Hepatocyte (in vitro differentiated cells): ENCODE measurements around the gene TFF1. TPM values are rescaled to one million over a fixed set of nuclear protein-coding genes. Genes with fewer than 3 reads are reported as not detected.

Experiments
- DNase-seq: peaks from one replicate; pipeline ENCODE4 v3.0.0-alpha.2; 2016; ENCODE audit warnings: low spot score
- H2AFZ ChIP-seq: fragments of 200-600 bp; sonication (generic); 2 replicates; pipeline ENCODE4 v1.6.0; 2016; ENCODE audit warnings: antibody characterized with exemption, mild to moderate bottlenecking
- H3K27ac ChIP-seq: fragments of 200-600 bp; sonication (generic); 2 replicates; pipeline ENCODE4 v1.5.1; 2016; ENCODE audit warnings: mild to moderate bottlenecking
- H3K27me3 ChIP-seq: fragments of 200-600 bp; sonication (generic); 2 replicates; pipeline ENCODE4 v1.6.1; 2016
- H3K36me3 ChIP-seq: fragments of 200-600 bp; sonication (generic); replicated peaks from 2 replicates; pipeline ENCODE4 v1.5.1; 2016; ENCODE audit warnings: low read depth; ENCODE audit not compliant: insufficient read depth
- H3K4me1 ChIP-seq: fragments of 200-600 bp; sonication (generic); 2 replicates; pipeline ENCODE4 v1.5.1; 2016; ENCODE audit warnings: mild to moderate bottlenecking, moderate library complexity; ENCODE audit not compliant: insufficient read depth
- H3K4me2 ChIP-seq: fragments of 200-600 bp; sonication (generic); 2 replicates; pipeline ENCODE4 v1.6.0; 2016
- H3K4me3 ChIP-seq: fragments of 200-600 bp; sonication (generic); 2 replicates; pipeline ENCODE4 v1.5.1; 2016; ENCODE audit warnings: mild to moderate bottlenecking
- H3K79me2 ChIP-seq: fragments of 200-600 bp; sonication (generic); 2 replicates; pipeline ENCODE4 v1.6.0; 2017; ENCODE audit warnings: mild to moderate bottlenecking
- H3K9me2 ChIP-seq: fragments of 200-600 bp; sonication (generic); replicated peaks from 2 replicates; pipeline ENCODE4 v1.6.0; 2017; ENCODE audit warnings: mild to moderate bottlenecking; ENCODE audit not compliant: insufficient read depth
- H3K9me3 ChIP-seq: fragments of 200-600 bp; sonication (generic); 2 replicates; pipeline ENCODE4 v1.5.1; 2016; ENCODE audit warnings: low read depth, mild to moderate bottlenecking
- H4K20me1 ChIP-seq: fragments of 200-600 bp; sonication (generic); 2 replicates; pipeline ENCODE4 v1.6.0; 2016; ENCODE audit warnings: mild to moderate bottlenecking; ENCODE audit not compliant: insufficient read depth, poor library complexity, severe bottlenecking
- EZH2 ChIP-seq: fragments of 200-600 bp; sonication (generic); IDR thresholded peaks from 2 replicates; pipeline ENCODE4 v1.6.1; 2016; ENCODE audit warnings: antibody characterized with exemption, mild to moderate bottlenecking, borderline replicate concordance
- EZH2phosphoT487 ChIP-seq: fragments of 200-600 bp; sonication (generic); IDR thresholded peaks from one replicate; pipeline ENCODE4 v1.6.1; 2018; ENCODE audit warnings: antibody characterized with exemption, mild to moderate bottlenecking, low read depth, moderate library complexity; ENCODE audit not compliant: unreplicated experiment, severe bottlenecking
- WGBS: methylation state at CpG from one replicate; pipeline ENCODE4 v1.1.6; 2016; ENCODE audit warnings: low lambda C conversion rate; ENCODE audit errors: missing lambda C conversion rate; 5-methylcytosine and 5-hydroxymethylcytosine counted together
- polyA plus RNA-seq: library from polyadenylated mRNA; unstranded; fragments of >200 nt; fragmentation: Nextera tagmentation; extraction: Ambion mirVana; gene quantifications from 2 replicates; pipeline ENCODE4 v1.2.1, GENCODE V29; 2016
- total RNA-seq: library from RNA; depleted of rRNA; stranded (reverse); fragments of >200 nt; gene quantifications from 2 replicates; pipeline ENCODE4 v1.2.3, GENCODE V29; 2014
- TF ChIP-seq, protein P1 (sequence below): fragments of 200-600 bp; sonication (generic); IDR thresholded peaks from 2 replicates; pipeline ENCODE4 v1.5.1; 2016; ENCODE audit warnings: antibody characterized with exemption, mild to moderate bottlenecking; ENCODE audit not compliant: poor library complexity

TFF1 gene
- total and polyA plus RNA-seq, 2 experiments from 2014 or later, result 57.4 to 140 TPM

DNA sequence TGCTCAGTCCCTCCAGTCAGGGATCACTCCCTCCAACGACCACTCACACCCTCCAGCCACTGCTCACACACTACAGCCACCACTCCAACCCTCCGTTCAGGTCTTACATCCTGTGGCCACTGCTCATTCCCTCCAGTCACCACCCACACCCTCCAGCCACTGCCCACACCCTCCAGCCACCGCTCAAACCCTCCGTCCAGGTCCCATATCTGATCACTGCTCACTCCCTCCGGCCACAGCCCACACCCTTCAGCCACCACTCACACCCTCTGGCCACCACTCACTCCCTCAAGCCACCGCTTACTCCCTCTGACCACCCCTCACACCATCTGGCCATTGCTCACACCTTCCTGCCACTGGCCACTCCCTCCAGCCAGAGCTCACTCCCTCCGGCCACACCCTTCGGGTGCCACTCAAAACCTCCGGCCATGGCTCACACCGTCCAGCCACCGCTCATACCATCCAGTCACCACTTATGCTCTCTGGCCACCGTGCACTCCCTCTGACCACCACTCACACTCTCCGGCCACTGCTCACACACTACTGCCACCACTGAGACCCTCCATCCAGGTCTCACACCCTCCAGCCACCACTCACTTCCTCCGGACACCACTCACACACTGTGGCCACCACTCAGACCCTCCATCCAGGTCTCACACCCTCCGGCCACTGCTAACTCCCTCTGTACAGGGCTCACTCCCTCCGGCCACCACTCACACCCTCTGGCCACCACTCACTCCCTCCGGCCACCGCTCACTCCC is 4.7 kb upstream of the TFF1 start:
- Histone ChIP-seq H3K36me3 (no peaks in the 10 kb centered on the region), H3K9me2 (no peaks in the 10 kb centered on the region), H3K27ac (no peak overlapping the region), H3K4me1 (peaks cover 19% of the 10 kb centered on the region), H2AFZ (no peak overlapping the region), H3K4me2 (no peak overlapping the region), H4K20me1 (no peaks in the 10 kb centered on the region), H3K9me3 (no peaks in the 10 kb centered on the region), H3K4me3 (no peak overlapping the region), H3K79me2 (no peaks in the 10 kb centered on the region), H3K27me3 (no peaks in the 10 kb centered on the region)
- 75% methylated on average over 18 of the region's 18 CpGs for WGBS
- TF ChIP-seq EZH2phosphoT487 (no peak), EZH2 (no peak)
- TF ChIP-seq, protein P1, sequence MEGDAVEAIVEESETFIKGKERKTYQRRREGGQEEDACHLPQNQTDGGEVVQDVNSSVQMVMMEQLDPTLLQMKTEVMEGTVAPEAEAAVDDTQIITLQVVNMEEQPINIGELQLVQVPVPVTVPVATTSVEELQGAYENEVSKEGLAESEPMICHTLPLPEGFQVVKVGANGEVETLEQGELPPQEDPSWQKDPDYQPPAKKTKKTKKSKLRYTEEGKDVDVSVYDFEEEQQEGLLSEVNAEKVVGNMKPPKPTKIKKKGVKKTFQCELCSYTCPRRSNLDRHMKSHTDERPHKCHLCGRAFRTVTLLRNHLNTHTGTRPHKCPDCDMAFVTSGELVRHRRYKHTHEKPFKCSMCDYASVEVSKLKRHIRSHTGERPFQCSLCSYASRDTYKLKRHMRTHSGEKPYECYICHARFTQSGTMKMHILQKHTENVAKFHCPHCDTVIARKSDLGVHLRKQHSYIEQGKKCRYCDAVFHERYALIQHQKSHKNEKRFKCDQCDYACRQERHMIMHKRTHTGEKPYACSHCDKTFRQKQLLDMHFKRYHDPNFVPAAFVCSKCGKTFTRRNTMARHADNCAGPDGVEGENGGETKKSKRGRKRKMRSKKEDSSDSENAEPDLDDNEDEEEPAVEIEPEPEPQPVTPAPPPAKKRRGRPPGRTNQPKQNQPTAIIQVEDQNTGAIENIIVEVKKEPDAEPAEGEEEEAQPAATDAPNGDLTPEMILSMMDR, result no peak
- DNase-seq, result no peak

DNA sequence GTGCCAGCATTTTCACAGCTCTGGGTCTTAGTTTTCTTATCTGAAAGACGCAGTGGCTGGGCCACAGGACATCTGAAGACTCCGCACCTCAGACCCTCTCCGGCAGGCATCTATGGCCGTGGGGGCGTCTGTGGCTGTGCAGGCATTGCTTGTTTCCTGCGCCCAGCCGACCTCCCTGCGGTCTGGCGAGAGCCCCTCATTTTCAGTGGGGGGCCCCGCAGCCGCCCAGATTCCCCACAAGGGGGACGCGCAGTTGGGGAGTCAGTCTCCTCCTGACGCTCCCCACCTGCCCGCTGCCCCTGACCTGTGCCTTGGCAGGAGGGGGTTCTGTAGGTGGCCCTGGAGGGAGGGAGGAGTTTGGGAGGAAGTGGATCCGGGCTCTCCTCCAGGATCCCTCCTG is 3.5 kb upstream of the TFF1 start:
- DNase-seq, result no peak
- no peaks in the 10 kb centered on the region for H3K9me3 ChIP-seq
- H3K27ac ChIP-seq, result no peak overlapping the region
- no peaks in the 10 kb centered on the region for H3K79me2 ChIP-seq
- H4K20me1 ChIP-seq, result no peaks in the 10 kb centered on the region
- H3K36me3 ChIP-seq, result no peaks in the 10 kb centered on the region
- peaks cover 21% of the 10 kb centered on the region for H3K4me1 ChIP-seq
- no peak overlapping the region for H2AFZ ChIP-seq
- TF ChIP-seq, protein P1, result no peak
- no peak for TF ChIP-seq EZH2phosphoT487
- no peaks in the 10 kb centered on the region for H3K9me2 ChIP-seq
- no peak overlapping the region for H3K4me3 ChIP-seq
- H3K27me3 ChIP-seq, result no peaks in the 10 kb centered on the region
- WGBS, result 90% methylated on average over 15 of the region's 16 CpGs
- no peak overlapping the region for H3K4me2 ChIP-seq

GRCh38 chr21:42367367-42368165 is 1.2 kb upstream of the TFF1 start:
- WGBS, result 87% methylated on average over 14 of the region's 14 CpGs
- Histone ChIP-seq H3K4me3 (no peak overlapping the region), H3K4me2 (no peak overlapping the region), H3K27me3 (no peaks in the 10 kb centered on the region), H3K79me2 (no peaks in the 10 kb centered on the region), H3K36me3 (no peaks in the 10 kb centered on the region), H3K9me2 (no peaks in the 10 kb centered on the region), H3K4me1 (peaks cover 21% of the 10 kb centered on the region), H3K27ac (peak overlapping the region; percentile 92), H3K9me3 (no peaks in the 10 kb centered on the region), H2AFZ (no peak overlapping the region), H4K20me1 (no peaks in the 10 kb centered on the region)
- TF ChIP-seq EZH2, result no peak
- TF ChIP-seq, protein P1, result no peak
- TF ChIP-seq EZH2phosphoT487, result no peak
- no peak for DNase-seq
